NCI-H82 (cell line): ENCODE results near the gene MRPL14.
"Not testable (repeated sequence)": the region's sequence is repeated elsewhere in the genome, so short reads cannot be mapped to it uniquely, and the experiment has no call there.

Experiments used
- DNase-seq: peaks from one replicate; lab custom pipeline; 2025; lab: John Stamatoyannopoulos, UW

The MRPL14 gene

GRCh38 chr6:44097782-44098317 is 29.4 kb downstream of the MRPL14 start:
- peak; percentile 32 for DNase-seq

GRCh38 chr6:44096612-44097011 is 30.6 kb downstream of the MRPL14 start:
- DNase-seq = peak; percentile 75

GRCh38 chr6:44095243-44095623 is 32.0 kb downstream of the MRPL14 start:
- not testable (repeated sequence) for DNase-seq

- no peak for DNase-seq
These were observed 32.6 kb downstream of the MRPL14 start for GRCh38 chr6:44094403-44095242.

GRCh38 chr6:44093750-44094402 is 33.4 kb downstream of the MRPL14 start:
- no peak for DNase-seq

- no peak for DNase-seq
These were observed 34.2 kb downstream of the MRPL14 start for GRCh38 chr6:44093066-44093465.

GRCh38 chr6:44091981-44092884 is 35.0 kb downstream of the MRPL14 start:
- no peak for DNase-seq

- not testable (repeated sequence) for DNase-seq
These were observed 35.9 kb downstream of the MRPL14 start for GRCh38 chr6:44091356-44091755.

GRCh38 chr6:44090465-44090864 is 36.8 kb downstream of the MRPL14 start:
- DNase-seq = no peak

GRCh38 chr6:44088827-44089590 is 38.2 kb downstream of the MRPL14 start:
- DNase-seq = no peak

GRCh38 chr6:44087623-44088022 is 39.6 kb downstream of the MRPL14 start:
- DNase-seq = no peak

GRCh38 chr6:44086931-44087574 is 40.2 kb downstream of the MRPL14 start:
- DNase-seq = no peak

- DNase-seq = no peak
These were observed 42.0 kb downstream of the MRPL14 start for GRCh38 chr6:44085219-44085618.

GRCh38 chr6:44084231-44085014 is 42.8 kb downstream of the MRPL14 start:
- no peak for DNase-seq

GRCh38 chr6:44082872-44083321 is 44.4 kb downstream of the MRPL14 start:
- DNase-seq = no peak

GRCh38 chr6:44081753-44082152 is 45.5 kb downstream of the MRPL14 start:
- DNase-seq = no peak

- peak; percentile 86 for DNase-seq
These were observed 46.4 kb downstream of the MRPL14 start for GRCh38 chr6:44080561-44081521.

GRCh38 chr6:44079672-44080071 is 47.6 kb downstream of the MRPL14 start:
- DNase-seq = no peak
